ENCODE results near the gene MTA2.
"Not testable (repeated sequence)": the region's sequence is repeated elsewhere in the genome, so short reads cannot be mapped to it uniquely, and the experiment has no call there.

MTA2 gene

DNA sequence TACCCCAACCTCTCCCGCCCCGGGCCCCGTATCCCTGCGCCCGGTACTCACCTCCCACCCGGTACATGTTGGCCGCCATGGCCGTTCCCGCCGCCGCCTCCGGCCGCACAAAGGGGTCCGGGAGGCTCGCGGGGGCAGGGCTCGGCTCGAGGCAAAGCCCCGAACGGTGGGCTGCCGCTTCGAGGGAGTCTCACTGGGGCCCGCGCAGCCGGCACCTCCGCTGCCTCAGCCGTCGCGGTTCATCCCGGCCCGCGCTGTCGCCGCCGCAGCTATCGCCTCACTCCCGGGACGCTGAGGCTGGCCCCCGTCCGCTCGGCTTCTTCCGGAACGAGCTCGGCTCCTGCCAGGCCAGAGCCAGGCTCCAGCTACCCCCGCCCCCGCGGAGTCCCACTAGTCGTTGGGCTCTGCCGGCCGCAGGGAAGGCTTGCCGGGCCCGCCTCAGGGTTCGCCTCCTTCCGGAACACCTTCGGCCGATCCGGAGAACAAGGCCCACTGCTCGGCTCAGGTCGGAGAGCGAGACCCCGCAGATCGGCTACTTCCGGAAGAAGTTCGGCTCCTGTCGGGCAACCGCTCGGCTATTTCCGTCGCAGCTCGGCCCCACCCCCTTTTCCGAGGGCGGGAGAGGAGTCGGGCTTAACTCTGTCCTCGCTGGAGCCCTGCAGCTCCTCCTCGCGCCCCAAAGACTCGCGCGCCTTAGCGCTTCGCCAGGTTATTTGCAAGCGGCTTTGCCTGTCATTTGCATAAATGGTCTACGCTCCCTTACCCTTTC is at the start of gene MTA2:
TSS of gene MTA2 (minus strand) at position 494 of the 769 bp plus-strand sequence. CDS start at position 79, 415 bp downstream.
- peak; percentile 99 for DNase-seq

DNA sequence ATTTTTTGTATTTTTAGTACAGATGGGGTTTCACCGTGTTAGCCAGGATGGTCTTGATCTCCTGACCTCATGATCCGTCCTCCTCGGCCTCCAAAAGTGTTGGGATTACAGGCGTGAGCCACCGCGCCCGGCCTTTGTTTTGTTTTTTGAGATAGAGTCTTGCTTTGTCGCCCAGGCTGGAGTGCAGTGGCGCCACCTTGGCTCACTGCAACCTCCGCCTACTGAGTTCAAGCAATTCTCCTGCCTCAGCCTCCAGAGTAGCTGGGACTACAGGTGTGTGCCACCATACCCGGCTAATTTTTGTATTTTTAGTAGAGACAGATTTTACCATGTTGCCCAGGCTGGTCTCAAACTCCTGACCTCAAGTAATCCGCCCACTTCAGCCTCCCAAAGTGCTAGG is 48.6 kb upstream of the MTA2 start:
- not testable (repeated sequence) for DNase-seq

DNA sequence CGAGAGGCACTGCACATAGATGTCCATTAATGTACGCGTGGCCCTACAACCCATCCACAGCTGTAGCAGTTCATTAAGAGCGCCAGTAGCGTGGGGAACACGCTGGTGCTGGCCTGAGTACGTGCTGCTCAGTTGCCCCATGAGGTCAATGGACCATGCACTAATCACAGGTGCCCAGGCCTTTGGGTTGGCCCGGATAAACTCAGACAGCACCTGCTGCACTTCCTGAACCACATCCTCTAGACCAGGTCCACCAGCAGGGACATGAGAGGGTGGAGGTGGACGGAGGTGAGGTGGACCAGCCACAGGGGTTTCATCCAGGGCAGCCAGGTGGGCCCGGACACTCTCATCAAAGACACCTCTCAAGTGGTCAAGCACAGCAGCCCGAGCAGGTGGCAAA is 47.8 kb upstream of the MTA2 start:
- DNase-seq = no peak

DNA sequence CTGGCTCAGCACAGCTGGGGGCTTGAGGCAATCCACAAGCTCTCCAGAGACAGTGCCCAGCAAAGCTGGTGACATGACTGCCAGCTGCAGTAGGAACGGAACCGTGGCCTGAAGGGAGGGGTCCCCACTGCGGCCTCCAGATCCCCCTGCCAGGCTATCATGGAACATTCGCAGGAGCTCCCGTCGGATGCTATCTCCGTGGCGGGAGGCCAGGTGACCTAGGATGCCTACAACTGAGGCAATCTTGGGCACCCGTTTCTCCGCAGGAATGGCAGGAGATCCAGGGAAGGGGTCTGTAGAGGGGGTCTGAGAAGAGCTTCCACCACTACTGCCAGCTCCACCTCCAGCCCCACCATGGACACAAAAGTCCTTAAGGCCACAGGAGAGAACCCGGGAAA is 47.3 kb upstream of the MTA2 start:
- no peak for DNase-seq

DNA sequence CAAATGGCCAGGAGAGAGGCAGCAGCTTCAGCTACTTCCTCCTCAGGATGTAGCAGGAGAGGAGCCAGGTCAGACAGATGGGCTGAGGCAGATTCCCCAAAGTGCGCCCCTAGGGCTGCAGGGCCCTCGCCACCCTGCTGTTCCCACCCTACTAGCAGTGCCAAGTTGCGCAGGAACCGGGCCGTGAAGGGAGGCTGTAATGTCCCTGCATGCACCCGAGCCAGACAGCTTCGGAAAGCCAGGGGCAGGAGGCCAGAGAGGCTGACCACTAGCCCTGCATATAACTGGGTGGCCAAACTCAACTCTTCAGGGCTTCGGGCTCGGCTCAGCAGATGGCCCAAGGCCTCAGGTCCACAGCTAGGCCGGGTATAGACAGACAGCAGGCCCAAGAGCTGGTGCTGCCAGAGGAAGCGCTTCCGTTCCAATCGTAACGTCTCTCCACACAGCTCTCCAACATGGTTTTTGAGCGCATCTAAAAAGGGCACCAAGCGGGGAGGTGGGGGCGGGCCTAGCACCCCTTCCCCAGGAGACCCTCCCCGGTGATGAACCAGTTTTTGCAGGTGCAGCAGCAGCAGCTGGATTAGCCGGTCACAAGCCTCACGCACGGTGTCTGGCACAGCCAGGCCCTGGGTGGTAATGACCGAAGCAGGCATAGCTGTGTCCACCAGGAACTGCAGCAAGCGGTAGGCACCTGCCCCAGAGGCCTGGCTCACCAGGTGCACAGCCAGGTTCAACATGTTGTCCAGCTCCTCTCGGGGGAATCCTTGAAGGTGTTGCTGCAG is 46.7 kb upstream of the MTA2 start:
- DNase-seq = no peak

DNA sequence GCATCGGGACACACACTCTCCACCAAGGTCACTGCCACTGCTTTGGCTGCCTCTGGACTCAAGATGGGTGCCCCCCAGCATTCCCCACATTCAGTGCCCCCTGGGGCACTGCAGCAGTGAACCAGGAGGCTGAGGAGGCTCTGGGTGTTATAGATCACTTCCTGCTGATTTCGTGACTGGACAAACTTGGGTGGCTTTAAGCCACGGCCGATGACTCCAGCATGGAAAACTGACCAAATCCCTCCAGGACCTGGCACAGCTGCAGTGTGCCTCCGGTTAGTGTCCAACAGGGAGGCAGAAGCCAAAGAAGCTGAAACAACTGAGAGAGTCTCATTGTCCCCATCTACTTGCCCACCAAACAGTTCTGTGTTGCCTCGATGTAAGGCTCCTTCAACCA is 45.9 kb upstream of the MTA2 start:
- DNase-seq = no peak

DNA sequence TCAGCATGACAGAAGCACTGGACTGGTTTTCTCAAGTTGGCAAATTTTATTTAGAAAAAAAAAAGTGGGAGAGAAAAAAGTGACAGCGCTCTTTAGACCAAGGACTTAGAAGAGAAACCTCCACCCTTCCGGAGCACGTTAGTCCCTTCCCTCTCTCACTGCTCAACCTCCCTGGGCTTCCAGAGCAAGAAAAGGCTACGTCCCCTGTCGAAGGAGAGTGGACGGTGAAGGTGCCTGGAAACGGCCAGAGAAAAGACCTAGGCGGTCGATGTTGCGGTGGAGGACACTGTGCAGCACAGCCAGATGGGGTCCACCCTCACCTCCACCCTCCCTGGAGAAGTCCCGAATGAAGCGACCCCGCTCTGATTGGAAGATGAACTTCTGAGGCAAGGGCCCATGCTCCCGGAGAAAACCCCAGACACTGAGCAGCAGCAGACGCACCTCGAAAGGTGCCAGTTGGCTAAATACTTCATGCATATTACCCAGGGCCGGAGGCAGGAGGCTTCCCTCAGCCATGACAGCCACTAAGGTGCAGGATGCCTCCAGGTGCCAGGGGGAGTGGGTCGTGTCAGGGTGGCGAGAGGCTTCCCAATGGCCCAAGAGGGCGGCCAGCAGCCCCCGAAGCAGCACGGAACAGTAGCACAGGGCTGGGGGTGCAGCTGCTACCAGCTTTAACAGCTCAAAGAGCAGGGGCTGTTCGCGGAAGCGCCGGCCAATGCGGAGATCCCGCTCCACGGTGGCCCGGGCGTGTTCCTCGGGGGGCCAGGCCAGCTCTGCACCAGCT is 45.4 kb upstream of the MTA2 start:
- no peak for DNase-seq

GRCh38 chr11:62645946-62646824 is 44.5 kb upstream of the MTA2 start, which contains the start of gene GANAB:
Gene GANAB (minus strand): TSS chr11:62646613. CDS start chr11:62646599, 14 bp downstream.
- DNase-seq = peak; percentile 100

GRCh38 chr11:62645671-62645945 is 43.9 kb upstream of the MTA2 start:
- peak; percentile 60 for DNase-seq

GRCh38 chr11:62644220-62644619 is 42.6 kb upstream of the MTA2 start:
- DNase-seq = no peak

DNA sequence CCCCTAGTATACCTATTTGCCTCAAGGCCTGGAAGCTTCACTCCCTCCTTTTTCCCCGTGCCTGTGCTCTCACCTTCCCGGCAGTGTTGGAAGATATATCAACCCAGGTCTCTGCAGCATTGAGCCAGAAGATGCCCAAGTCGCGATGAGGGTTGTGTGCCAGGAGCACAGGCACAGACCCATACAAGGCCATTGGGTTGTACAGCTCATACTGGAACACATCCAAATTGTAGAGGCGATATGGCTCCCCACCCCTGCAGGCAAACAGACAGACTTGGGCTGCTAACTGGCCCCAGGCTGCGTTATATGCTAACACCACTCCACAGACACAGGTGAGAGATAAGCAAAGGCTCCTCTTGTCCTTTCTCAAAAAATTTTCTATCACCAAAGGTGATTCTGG is 30.8 kb upstream of the MTA2 start:
- no peak for DNase-seq

DNA sequence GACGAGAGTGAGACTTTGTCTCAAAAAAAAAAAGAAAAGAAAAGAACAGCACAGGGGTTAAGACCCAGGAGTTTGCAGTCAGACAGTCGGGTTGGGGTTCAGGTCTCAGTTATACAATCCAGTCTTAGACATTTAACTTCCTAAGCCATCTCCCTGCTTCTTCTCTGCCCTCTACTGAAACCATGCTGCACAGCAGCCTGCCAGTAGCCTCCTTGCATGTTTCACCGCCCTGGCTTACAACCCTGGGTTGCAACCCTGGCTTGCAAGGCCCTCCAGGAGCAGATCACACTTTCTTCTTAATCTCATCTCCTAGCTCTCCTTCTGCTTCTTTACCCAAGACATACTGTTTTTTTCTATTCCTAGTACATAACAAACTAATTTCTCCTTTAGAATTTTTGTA is 26.0 kb upstream of the MTA2 start:
- DNase-seq = peak; percentile 35

DNA sequence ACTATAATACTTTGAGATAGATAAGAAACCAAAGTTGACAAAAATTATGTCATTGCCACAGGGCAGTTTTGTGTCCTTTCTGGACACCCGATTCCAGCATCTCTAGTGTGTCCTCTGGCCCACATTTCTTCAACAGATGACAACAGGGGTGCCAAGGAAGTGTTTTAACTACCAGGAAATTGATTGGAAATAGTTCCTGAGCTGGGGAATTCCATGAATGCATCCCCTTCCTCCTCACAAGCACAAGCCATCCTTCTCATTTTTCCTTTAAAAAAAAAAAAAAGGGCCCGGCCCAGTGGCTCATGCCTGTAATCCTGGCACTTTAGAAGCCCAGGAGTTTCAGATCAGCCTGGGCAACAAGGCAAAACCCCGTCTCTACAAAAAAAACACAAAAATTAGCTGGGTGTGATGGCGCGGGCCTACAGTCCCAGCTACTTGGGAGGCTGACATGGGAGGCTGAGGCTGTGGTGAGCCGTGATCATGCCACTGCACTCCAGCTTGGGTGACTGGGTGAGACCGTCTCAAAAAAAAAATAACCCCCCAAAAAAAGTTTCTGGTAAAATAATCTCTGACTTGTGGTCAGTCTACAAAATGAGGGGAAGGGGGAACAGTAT is 20.9 kb upstream of the MTA2 start:
- DNase-seq = no peak

DNA sequence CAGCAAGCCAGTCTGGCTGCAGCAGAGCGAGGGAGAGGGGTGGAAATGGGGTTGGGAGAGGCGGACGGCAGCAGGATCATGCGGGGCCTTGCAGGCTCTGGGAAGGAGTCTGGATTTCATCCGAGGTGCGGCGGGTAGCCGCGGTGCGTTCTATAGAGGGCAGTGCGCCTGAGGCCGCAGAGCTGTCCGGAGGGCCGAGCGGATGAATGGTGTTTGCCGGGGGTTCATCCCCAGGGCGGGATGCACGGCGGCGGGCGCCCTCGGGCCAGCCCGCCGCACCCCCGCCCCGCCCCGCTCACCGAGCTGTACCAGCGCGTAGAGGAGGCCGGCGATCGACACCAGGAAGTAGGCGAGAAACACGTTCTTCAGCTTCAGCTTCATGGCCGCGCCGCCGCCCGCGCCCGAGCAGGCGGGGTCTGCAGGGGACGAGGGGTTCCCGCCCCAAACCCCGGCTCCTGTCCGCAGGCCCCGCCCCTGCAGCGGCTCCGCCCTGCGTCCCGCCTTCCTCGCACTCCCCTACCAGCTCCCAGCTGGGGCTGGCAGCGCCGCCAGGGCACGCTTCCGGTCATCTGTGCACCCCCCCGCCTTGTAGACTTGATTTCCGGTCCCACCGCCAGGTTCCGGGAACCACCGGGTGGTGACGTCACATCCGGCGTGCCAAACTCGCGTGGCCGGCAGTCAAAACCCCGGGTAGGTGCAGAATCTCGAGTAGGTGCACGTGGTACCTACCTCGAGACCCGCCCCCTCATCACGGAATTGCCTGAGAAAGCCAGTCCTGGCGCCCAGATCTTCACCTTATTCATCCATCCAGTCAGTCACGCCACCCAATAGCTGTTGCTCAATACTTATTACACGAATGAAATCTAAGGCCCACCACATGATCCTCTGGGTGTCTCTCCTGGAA is 20.2 kb upstream of the MTA2 start, which contains the start of gene B3GAT3:
TSS of gene B3GAT3 (minus strand) at position 420 of the 904 bp plus-strand sequence. CDS start at position 381, 39 bp downstream.
- peak; percentile 98 for DNase-seq

DNA sequence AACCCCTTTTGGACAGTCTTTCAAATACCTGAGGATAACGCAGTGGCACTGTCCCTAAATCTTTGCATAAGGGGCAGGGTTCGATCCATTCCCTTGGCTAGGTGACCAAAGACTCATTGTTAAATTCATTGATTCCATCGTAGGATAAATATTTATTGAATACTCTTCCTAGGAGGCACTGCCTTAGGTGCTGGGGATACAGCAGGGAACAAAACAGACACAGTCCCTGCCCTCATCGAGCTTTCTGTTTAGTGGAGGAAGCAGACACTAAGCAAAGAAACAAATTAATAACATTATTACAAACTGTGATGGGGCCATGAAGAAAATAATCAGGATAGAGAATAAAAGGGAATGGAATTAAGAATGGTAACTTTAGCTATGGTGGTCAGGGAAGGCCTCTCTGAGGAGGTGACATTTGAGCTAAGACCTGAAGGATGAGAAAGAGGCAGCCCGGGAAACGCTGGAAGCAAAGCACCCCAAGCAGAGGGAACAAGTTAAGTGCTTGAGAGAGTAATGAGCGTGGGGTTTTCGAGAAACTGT is 19.4 kb upstream of the MTA2 start:
- no peak for DNase-seq

DNA sequence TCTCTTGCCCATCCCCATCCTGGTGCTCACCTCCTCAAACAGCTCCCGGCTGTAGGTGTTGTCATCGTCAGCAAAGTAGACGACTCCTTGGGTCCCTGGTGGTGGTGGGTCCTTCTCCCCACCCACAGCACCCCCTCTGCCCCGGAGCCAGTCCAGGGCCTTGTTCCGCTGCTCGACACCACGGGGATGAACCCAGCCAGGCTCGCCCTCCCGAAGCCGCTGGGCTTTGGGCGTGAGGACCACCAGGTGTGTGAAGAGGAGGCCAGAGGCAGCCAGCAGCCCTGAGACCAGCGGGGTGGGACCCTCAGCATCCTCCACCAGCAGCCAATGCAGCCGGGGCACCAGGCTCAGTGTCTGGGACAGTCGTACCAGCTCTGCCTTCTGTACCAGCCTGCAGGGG is 15.3 kb upstream of the MTA2 start:
- not testable (repeated sequence) for DNase-seq

GRCh38 chr11:62615521-62615920 is 13.9 kb upstream of the MTA2 start:
- DNase-seq = no peak

- no peak for DNase-seq
Observed at GRCh38 chr11:62614275-62614674, 12.6 kb upstream of the MTA2 start.

DNA sequence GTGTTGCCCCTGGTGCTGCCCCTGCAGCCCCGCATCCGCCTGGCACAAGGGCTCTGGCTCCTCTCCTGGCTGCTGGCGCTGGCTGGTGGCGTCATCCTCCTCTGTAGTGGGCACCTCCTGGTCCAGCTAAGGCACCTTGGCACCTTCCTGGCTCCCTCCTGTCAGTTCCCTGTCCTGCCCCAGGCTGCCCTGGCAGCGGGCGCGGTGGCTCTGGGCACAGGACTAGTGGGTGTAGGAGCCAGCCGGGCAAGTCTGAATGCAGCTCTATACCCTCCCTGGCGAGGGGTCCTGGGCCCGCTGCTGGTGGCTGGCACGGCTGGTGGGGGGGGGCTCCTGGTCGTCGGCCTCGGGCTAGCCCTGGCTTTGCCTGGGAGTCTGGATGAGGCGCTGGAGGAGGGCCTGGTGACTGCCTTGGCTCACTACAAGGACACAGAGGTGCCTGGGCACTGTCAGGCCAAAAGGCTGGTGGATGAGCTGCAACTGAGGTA is 11.7 kb upstream of the MTA2 start:
- DNase-seq = no peak
